CD4-positive, alpha-beta T cell (primary cell): ENCODE measurements around the gene DSCAML1. TPM values are rescaled to one million over a fixed set of nuclear protein-coding genes. Genes with fewer than 3 reads are reported as not detected.

Source experiments
- ATAC-seq: fragments of 200-7000 bp; cut with Tn5 transposase; one replicate; pipeline ENCODE4 v1.10.0; 2022; ENCODE audit warnings: mild to moderate bottlenecking; ENCODE audit not compliant: poor library complexity
- CTCF ChIA-PET: fragments of 350-600 bp; sonication (Branson Sonifier 250); formaldehyde crosslinking; loops from one replicate; lab custom pipeline; 2021; ENCODE audit warnings: antibody characterized with exemption, inconsistent platforms; lab: Charles Lee
- POLR2A ChIA-PET: fragments of 350-600 bp; sonication (Branson Sonifier 250); formaldehyde crosslinking; loops from one replicate; lab custom pipeline; 2021; ENCODE audit warnings: antibody characterized with exemption, inconsistent platforms; lab: Charles Lee
- DNase-seq, 14 experiments: peaks; one replicate each; pipeline ENCODE4 v3.0.0-alpha.2; 2013 to 2020; ENCODE audit warnings: mixed read lengths in 2 of 14
- H3K27ac ChIP-seq, 2 donors: one replicate each; pipeline versions ENCODE4 v1.5.1 to v1.7.0; 2013; ENCODE audit warnings: low read length in 2 of 2, low read depth in 1 of 2, mild to moderate bottlenecking in 1 of 2
- H3K27me3 ChIP-seq, 2 experiments: 1 replicate in 1 of 2; 2 replicates in 1 of 2; pipeline versions ENCODE4 v1.6.1 to v1.7.0; 2013; ENCODE audit warnings: low read length in 2 of 2, control low read depth in 1 of 2, mild to moderate bottlenecking in 1 of 2, moderate library complexity in 1 of 2; ENCODE audit not compliant: insufficient read depth in 2 of 2, control insufficient read depth in 1 of 2
- H3K36me3 ChIP-seq: one replicate; pipeline ENCODE4 v1.6.1; 2013; ENCODE audit warnings: low read length, control low read depth; ENCODE audit not compliant: insufficient read depth
- H3K4me1 ChIP-seq: one replicate; pipeline ENCODE4 v1.6.1; 2013; ENCODE audit warnings: low read length, control low read depth; ENCODE audit not compliant: insufficient read depth
- H3K4me3 ChIP-seq: one replicate; pipeline ENCODE4 v1.5.1; 2013; ENCODE audit warnings: mild to moderate bottlenecking, low read length, moderate library complexity
- H3K9me3 ChIP-seq, 2 experiments: 1 replicate in 1 of 2; 2 replicates in 1 of 2; pipeline versions ENCODE4 v1.6.1 to v1.7.0; 2013; ENCODE audit warnings: low read length in 2 of 2, mild to moderate bottlenecking in 2 of 2, control low read depth in 1 of 2, moderate library complexity in 1 of 2; ENCODE audit not compliant: control insufficient read depth in 1 of 2, insufficient read depth in 1 of 2
- H3K27ac Mint-ChIP-seq: one replicate; pipeline ENCODE4 v1.8.0; 2020; ENCODE audit warnings: mixed read lengths
- H3K27me3 Mint-ChIP-seq: one replicate; pipeline ENCODE4 v1.8.0; 2021; ENCODE audit warnings: mixed read lengths
- H3K36me3 Mint-ChIP-seq: one replicate; pipeline ENCODE4 v1.8.0; 2021; ENCODE audit warnings: low read depth, mixed read lengths
- H3K4me1 Mint-ChIP-seq: one replicate; pipeline ENCODE4 v1.8.0; 2021; ENCODE audit warnings: low read depth, mixed read lengths
- H3K4me3 Mint-ChIP-seq: one replicate; pipeline ENCODE4 v1.8.0; 2020; ENCODE audit warnings: mild to moderate bottlenecking, mixed read lengths
- H3K9me3 Mint-ChIP-seq: one replicate; pipeline ENCODE4 v1.8.0; 2020; ENCODE audit warnings: mixed read lengths
- CTCF ChIP-seq: fragments of 200-600 bp; IDR thresholded peaks from one replicate; pipeline ENCODE4 v1.8.0; 2022; ENCODE audit warnings: antibody characterized with exemption, mild to moderate bottlenecking
- intact Hi-C, 2 experiments: fragments of 100-400 bp; cut with DNase I in 1 of 2; cut with micrococcal nuclease in 1 of 2; formaldehyde crosslinking; loops; one replicate each; pipeline versions ENCODE4 v1.15.1 to v1.9.0; 2023 to 2025; cut with DNase I, micrococcal nuclease
- total RNA-seq, 174 experiments: library from RNA in 2 of 174; stranded (reverse) in 2 of 174; gene quantifications; one replicate each; pipeline ENCODE4 v1.2.3 and lab custom pipeline; 2021 to 2026

Gene DSCAML1
- total RNA-seq, 2 experiments from 2014 or later: 0.22 to 0.61 TPM

- Histone ChIP-seq H3K27me3 (no peaks in the 10 kb centered on the region), H3K9me3 (no peaks in the 10 kb centered on the region), H3K4me3 (no peak overlapping the region), H3K36me3 (no peaks in the 10 kb centered on the region), H3K27ac (no peak overlapping the region), H3K4me1 (no peaks in the 10 kb centered on the region)
- H3K27me3 Mint-ChIP-seq: no peaks in the 10 kb centered on the region
- DNase-seq (no peak), ATAC-seq (no peak)
- ChIA-PET POLR2A (no interaction called here), CTCF (no interaction called here)
- no peaks in the 10 kb centered on the region for H3K9me3 Mint-ChIP-seq
- no peaks in the 10 kb centered on the region for H3K36me3 Mint-ChIP-seq
- intact Hi-C loops: no loop called here
- no peaks in the 10 kb centered on the region for H3K4me1 Mint-ChIP-seq
- no peak overlapping the region for H3K4me3 Mint-ChIP-seq
- no peak overlapping the region for H3K27ac Mint-ChIP-seq
- TF ChIP-seq CTCF: no peak
Measured at GRCh38 chr11:117658809-117659208, 138.2 kb downstream of the DSCAML1 start.

DNA sequence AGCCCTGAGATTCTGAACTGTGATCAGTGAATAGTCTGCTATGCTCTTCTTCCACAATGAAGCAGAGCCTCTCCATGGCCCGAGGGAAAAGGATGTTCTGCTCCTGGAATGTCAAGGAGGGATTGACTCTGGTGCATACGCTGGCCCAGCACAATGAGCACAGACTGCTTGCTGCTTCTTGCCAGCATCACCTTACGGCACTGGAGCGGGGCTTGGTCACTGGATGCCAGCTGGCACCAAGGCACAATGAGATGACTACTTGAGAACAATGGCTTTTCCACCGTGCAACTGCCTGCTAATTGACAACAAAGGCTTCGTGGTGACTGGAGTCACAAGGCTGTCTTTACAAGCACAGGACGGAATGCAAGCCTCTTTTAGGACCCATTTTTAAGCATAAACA is 139.2 kb downstream of the DSCAML1 start:
- Histone ChIP-seq H3K36me3 (no peaks in the 10 kb centered on the region), H3K4me1 (no peaks in the 10 kb centered on the region), H3K27me3 (no peaks in the 10 kb centered on the region), H3K4me3 (no peak overlapping the region), H3K27ac (no peak overlapping the region), H3K9me3 (no peaks in the 10 kb centered on the region)
- ChIA-PET CTCF (no interaction called here), POLR2A (no interaction called here)
- H3K27ac Mint-ChIP-seq: no peak overlapping the region
- H3K4me3 Mint-ChIP-seq: no peak overlapping the region
- no peak for DNase-seq
- no peaks in the 10 kb centered on the region for H3K36me3 Mint-ChIP-seq
- H3K27me3 Mint-ChIP-seq: no peaks in the 10 kb centered on the region
- ATAC-seq: no peak
- TF ChIP-seq CTCF: no peak
- H3K4me1 Mint-ChIP-seq: no peaks in the 10 kb centered on the region
- intact Hi-C loops: no loop called here
- H3K9me3 Mint-ChIP-seq: no peaks in the 10 kb centered on the region

DNA sequence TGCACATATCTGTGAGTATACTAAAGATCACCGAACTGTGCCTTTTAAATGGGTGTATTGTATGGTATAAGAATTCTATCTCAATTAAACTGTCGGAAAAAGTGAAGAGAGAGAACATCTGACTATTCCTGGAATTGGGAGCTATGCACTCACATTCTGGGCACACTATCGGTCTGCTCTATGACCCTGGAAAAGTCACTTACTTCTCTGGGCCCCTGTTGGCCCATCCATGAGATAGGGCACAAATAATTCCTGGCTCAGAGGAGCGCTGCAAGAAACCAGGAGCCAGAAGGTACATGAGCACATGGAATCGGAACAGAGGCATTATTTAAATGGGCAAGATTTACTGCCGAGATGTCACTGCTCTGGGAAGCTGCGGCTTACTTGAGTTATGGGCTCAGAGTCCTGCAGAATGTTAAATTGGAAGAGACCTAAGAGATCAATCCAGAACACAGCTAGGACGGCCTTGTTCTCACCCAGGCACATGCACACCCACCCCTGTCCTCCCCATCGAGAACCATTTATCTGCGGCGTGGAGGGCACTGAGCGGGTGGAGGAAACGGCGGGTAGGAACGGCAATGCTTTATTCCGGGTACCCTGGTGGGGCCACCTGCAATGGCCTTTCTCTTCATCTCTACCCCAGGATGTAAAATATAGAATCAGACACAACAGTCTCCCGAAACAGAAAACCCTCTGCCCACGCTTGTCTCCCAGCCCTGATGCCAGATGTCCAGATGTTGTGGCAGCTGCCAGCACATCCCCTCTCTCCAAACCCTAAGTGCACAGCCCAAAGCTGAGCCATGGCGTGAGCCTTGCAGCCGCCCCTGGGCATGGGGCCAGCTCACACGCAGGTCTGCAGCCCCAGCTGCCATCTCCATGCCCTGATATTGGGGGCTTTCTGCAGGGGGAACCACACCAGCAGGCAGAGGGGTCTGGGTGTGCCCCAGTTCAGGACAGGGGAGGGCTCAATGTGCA is 142.4 kb downstream of the DSCAML1 start:
- Histone ChIP-seq H3K9me3 (no peaks in the 10 kb centered on the region), H3K4me3 (no peak overlapping the region), H3K4me1 (no peaks in the 10 kb centered on the region), H3K36me3 (no peaks in the 10 kb centered on the region), H3K27ac (no peak overlapping the region), H3K27me3 (no peaks in the 10 kb centered on the region)
- TF ChIP-seq CTCF: no peak
- intact Hi-C loops: no loop called here
- CTCF ChIA-PET: no interaction called here
- Mint-ChIP-seq H3K36me3 (no peaks in the 10 kb centered on the region), H3K4me3 (no peak overlapping the region), H3K27ac (no peak overlapping the region), H3K27me3 (no peaks in the 10 kb centered on the region), H3K4me1 (no peaks in the 10 kb centered on the region), H3K9me3 (no peaks in the 10 kb centered on the region)
- DNase-seq (no peak), ATAC-seq (no peak)
- POLR2A ChIA-PET: no interaction called here
